WTC11 (cell line): Measurements from ENCODE around the gene FHIT.

Source experiments
- AFF4 ChIP-seq: sonication (generic); formaldehyde crosslinking; IDR thresholded peaks from 2 replicates; pipeline ENCODE4 v1.8.1; 2023; ENCODE audit warnings: mild to moderate bottlenecking, missing genetic modification reagents, borderline replicate concordance
- ATF2 ChIP-seq: sonication (generic); formaldehyde crosslinking; IDR thresholded peaks from 2 replicates; pipeline ENCODE4 v1.8.1; 2022; ENCODE audit warnings: low read depth, missing genetic modification reagents, borderline replicate concordance
- CTCF ChIP-seq: fragments of 200-600 bp; IDR thresholded peaks from 2 replicates; pipeline ENCODE4 v1.8.0; 2022; ENCODE audit warnings: antibody characterized with exemption
- HMGXB4 ChIP-seq: sonication (generic); formaldehyde crosslinking; IDR thresholded peaks from 2 replicates; pipeline ENCODE4 v1.8.1; 2023; ENCODE audit warnings: mild to moderate bottlenecking, moderate library complexity, missing genetic modification reagents
- MAX ChIP-seq: sonication (generic); formaldehyde crosslinking; IDR thresholded peaks from 2 replicates; pipeline ENCODE4 v1.8.0; 2022; ENCODE audit warnings: mild to moderate bottlenecking, missing genetic modification reagents
- MXD4 ChIP-seq: fragments of 250-450 bp; sonication (Bioruptor Pico); IDR thresholded peaks from 2 replicates; pipeline ENCODE4 v1.8.0; 2021; ENCODE audit warnings: mild to moderate bottlenecking, moderate library complexity, borderline replicate concordance
- PRDM15 ChIP-seq: sonication (generic); formaldehyde crosslinking; IDR thresholded peaks from 2 replicates; pipeline ENCODE4 v1.8.0; 2022; ENCODE audit warnings: missing genetic modification reagents
- SP1 ChIP-seq: sonication (generic); formaldehyde crosslinking; conservative IDR thresholded peaks from 2 replicates; pipeline ENCODE4 v1.8.1; 2022; ENCODE audit warnings: missing genetic modification reagents
- TCF7 ChIP-seq: sonication (generic); formaldehyde crosslinking; IDR thresholded peaks from 2 replicates; pipeline ENCODE4 v1.8.0; 2022; ENCODE audit warnings: mild to moderate bottlenecking, low read depth, missing genetic modification reagents, moderate library complexity
- TEAD1 ChIP-seq: sonication (generic); formaldehyde crosslinking; IDR thresholded peaks from 2 replicates; pipeline ENCODE4 v1.8.0; 2022; ENCODE audit warnings: mild to moderate bottlenecking, missing genetic modification reagents
- USF2 ChIP-seq: sonication (generic); formaldehyde crosslinking; IDR thresholded peaks from 2 replicates; pipeline ENCODE4 v1.8.1; 2023; ENCODE audit warnings: mild to moderate bottlenecking, missing genetic modification reagents, moderate library complexity

- TF ChIP-seq SP1 (CRISPR knock-in tag), result no peak
- TF ChIP-seq USF2 (CRISPR knock-in tag), result no peak
- no peak for TF ChIP-seq CTCF
- TF ChIP-seq MAX (CRISPR knock-in tag), result no peak
- TF ChIP-seq HMGXB4 (CRISPR knock-in tag), result no peak
- no peak for TF ChIP-seq MXD4 (CRISPR knock-in tag)
- no peak for TF ChIP-seq PRDM15
- TF ChIP-seq TCF7, result no peak
- TF ChIP-seq TEAD1, result no peak
- no peak for TF ChIP-seq AFF4 (CRISPR knock-in tag)
- no peak for TF ChIP-seq ATF2
Observed at GRCh38 chr3:60957541-60957940, 293.7 kb downstream of the FHIT start.
